Progenitor cell of endocrine pancreas (in vitro differentiated cells): ENCODE results near the gene PDZD2. TPM values are rescaled to one million over a fixed set of nuclear protein-coding genes. Genes with fewer than 3 reads are reported as not detected.

Experiments
- DNase-seq: peaks from one replicate; pipeline ENCODE4 v3.0.0; 2021; ENCODE audit warnings: low spot score; ENCODE audit not compliant: unreplicated experiment
- H3K27ac Mint-ChIP-seq: 2 replicates; pipeline ENCODE4 v1.8.0; 2021; ENCODE audit warnings: mild to moderate bottlenecking, moderate library complexity, mixed read lengths
- H3K27me3 Mint-ChIP-seq: 2 replicates; pipeline ENCODE4 v1.8.0; 2021; ENCODE audit warnings: mixed read lengths
- H3K36me3 Mint-ChIP-seq: 2 replicates; pipeline ENCODE4 v1.8.0; 2022; ENCODE audit warnings: mixed read lengths; ENCODE audit not compliant: insufficient read depth
- H3K4me1 Mint-ChIP-seq: 2 replicates; pipeline ENCODE4 v1.8.0; 2021; ENCODE audit warnings: low read depth, mixed read lengths
- H3K4me3 Mint-ChIP-seq: 2 replicates; pipeline ENCODE4 v1.8.0; 2021; ENCODE audit warnings: low read depth, mild to moderate bottlenecking, moderate library complexity, mixed read lengths
- H3K9me3 Mint-ChIP-seq: 2 replicates; pipeline ENCODE4 v1.8.0; 2021; ENCODE audit warnings: low read depth, mixed read lengths
- CTCF ChIP-seq: fragments of 200-600 bp; sonication (generic); IDR thresholded peaks from one replicate; pipeline ENCODE4 v1.5.0; 2021; ENCODE audit warnings: antibody characterized with exemption, mild to moderate bottlenecking; ENCODE audit not compliant: unreplicated experiment
- total RNA-seq: library from RNA; stranded (reverse); gene quantifications from 2 replicates; pipeline ENCODE4 v1.2.1, GENCODE V29; 2021

The PDZD2 gene
- total RNA-seq, 1 donor from 2014 or later: 3.1 TPM

GRCh38 chr5:31655491-31655890 is 16.6 kb downstream of the PDZD2 start:
- Mint-ChIP-seq H3K4me1 (peaks cover 4% of the 10 kb centered on the region), H3K27ac (no peak overlapping the region), H3K9me3 (no peaks in the 10 kb centered on the region), H3K4me3 (no peak overlapping the region), H3K27me3 (peaks cover 9% of the 10 kb centered on the region), H3K36me3 (no peaks in the 10 kb centered on the region)
- TF ChIP-seq CTCF: no peak
- no peak for DNase-seq

- no peak for TF ChIP-seq CTCF
- Mint-ChIP-seq H3K9me3 (no peaks in the 10 kb centered on the region), H3K4me1 (peaks cover 4% of the 10 kb centered on the region), H3K4me3 (no peak overlapping the region), H3K27me3 (peaks cover 9% of the 10 kb centered on the region), H3K36me3 (no peaks in the 10 kb centered on the region), H3K27ac (no peak overlapping the region)
- no peak for DNase-seq
Measured at GRCh38 chr5:31656806-31657205, 17.9 kb downstream of the PDZD2 start.

GRCh38 chr5:31657315-31657979 is 18.5 kb downstream of the PDZD2 start:
- no peak for TF ChIP-seq CTCF
- no peak for DNase-seq
- Mint-ChIP-seq H3K4me1 (peaks cover 4% of the 10 kb centered on the region), H3K4me3 (no peak overlapping the region), H3K36me3 (no peaks in the 10 kb centered on the region), H3K27ac (no peak overlapping the region), H3K9me3 (no peaks in the 10 kb centered on the region), H3K27me3 (peaks cover 9% of the 10 kb centered on the region)

GRCh38 chr5:31661257-31661656 is 22.3 kb downstream of the PDZD2 start:
- Mint-ChIP-seq H3K4me3 (no peak overlapping the region), H3K27me3 (peaks cover 3% of the 10 kb centered on the region), H3K36me3 (no peaks in the 10 kb centered on the region), H3K9me3 (peaks cover 2% of the 10 kb centered on the region), H3K27ac (no peak overlapping the region), H3K4me1 (peaks cover 4% of the 10 kb centered on the region)
- no peak for TF ChIP-seq CTCF
- DNase-seq: no peak

- H3K27ac Mint-ChIP-seq: no peak overlapping the region
- H3K9me3 Mint-ChIP-seq: peaks cover 2% of the 10 kb centered on the region
- TF ChIP-seq CTCF: no peak
- DNase-seq: no peak
- no peaks in the 10 kb centered on the region for H3K36me3 Mint-ChIP-seq
- peaks cover 3% of the 10 kb centered on the region for H3K27me3 Mint-ChIP-seq
- no peaks in the 10 kb centered on the region for H3K4me1 Mint-ChIP-seq
- H3K4me3 Mint-ChIP-seq: no peak overlapping the region
Measured at GRCh38 chr5:31663519-31663918, 24.6 kb downstream of the PDZD2 start.
